CD4-positive, alpha-beta T cell treated with Interleukin-6 for 4 hours (primary cell): ENCODE data around the gene ABCF1.

Experiments
- DNase-seq: peaks from one replicate; pipeline ENCODE4 v3.0.0-alpha.2; 2020; ENCODE audit warnings: mixed read lengths

Gene ABCF1

GRCh38 chr6:30603961-30604360 lies 32.7 kb downstream of the ABCF1 start:
- no peak for DNase-seq

GRCh38 chr6:30610065-30610464 lies 38.8 kb downstream of the ABCF1 start:
- DNase-seq = no peak

GRCh38 chr6:30611150-30611855 lies 40.1 kb downstream of the ABCF1 start:
- no peak for DNase-seq

- no peak for DNase-seq
Measured at GRCh38 chr6:30611856-30612194, 40.6 kb downstream of the ABCF1 start.

DNA sequence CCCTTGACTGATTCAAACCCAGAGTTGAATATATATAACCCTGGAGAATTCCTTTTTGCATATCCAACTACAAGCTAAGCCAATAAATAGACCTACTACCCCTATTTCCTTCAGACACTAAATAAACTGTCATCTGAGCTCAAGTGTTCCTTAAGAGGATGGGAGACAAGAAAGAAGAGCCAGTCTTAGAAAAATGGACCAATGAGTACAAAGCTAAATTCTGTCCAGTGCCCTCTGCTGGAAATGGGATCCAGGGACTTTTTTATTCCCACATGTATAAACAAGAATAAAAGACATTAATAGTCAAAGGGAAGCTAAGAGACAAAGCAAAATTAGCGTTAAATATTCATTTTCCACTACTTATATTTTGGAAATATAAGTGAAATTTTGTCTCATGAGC lies 41.0 kb downstream of the ABCF1 start:
- DNase-seq = no peak

DNA sequence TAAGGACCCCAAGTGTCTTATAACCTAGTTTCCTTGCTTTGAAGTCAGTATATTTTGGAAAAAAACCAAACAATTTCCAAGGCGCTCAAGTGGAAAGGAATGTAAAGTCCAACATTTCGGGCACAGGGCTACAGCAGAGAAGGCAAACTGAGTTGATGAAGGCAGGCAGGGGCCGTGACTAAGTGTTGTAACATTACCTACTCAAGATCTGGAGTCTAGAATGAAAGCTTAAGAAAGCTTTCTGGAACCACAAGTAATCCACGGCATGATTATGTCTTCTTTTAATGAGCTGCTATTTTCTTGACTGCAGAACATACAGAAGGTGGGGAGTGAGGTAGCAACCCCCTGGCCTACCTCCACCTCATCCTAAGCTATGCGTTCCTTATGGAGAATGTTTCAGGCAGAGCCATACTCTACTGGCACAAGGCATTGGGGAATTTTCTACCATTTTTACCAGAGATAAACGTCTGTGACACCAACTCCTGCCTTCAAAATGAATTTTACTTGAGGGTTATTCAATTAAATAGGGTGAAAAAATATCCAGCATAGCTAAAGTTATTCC lies 41.5 kb downstream of the ABCF1 start:
- DNase-seq = no peak

GRCh38 chr6:30613251-30614043 lies 42.2 kb downstream of the ABCF1 start:
- no peak for DNase-seq

DNA sequence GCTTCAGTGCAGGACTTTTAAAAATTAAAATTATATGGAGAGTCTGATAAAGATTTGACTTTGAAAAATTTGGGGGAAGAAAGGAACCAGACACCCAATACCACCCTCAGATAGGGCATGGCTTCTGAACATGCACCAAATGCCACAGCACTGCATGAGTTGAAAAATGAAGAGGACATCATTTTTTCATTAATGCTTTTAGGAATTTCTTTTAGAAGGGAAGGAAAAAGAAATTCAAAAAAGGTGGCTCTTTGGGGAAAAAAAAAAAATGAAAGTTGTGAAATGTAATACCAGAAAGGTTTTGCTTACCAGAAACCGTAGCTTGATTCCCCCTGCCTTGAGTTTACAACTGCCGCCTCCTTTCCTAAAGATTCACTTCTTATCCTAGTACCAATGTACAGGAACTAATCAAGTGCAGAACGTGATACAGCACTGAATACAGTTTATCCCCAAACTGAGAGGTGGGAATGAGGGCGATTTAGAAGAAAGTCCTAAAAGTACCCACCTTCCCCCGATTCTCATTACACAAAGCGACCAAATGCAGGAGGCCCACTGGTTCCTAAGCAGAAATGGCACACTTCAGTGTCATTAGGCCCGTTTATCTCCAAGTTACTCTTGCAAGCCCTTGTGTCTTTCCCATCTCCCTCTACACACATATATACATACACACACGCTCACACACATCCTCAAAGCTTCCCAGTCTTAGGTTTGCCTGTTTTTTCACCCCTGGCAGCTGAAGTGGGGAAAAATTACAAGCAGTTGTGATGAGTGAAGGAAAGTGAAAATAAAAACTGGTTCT lies 43.0 kb downstream of the ABCF1 start:
- DNase-seq = no peak

GRCh38 chr6:30614843-30615218 lies 43.6 kb downstream of the ABCF1 start:
- peak; percentile 91 for DNase-seq

DNA sequence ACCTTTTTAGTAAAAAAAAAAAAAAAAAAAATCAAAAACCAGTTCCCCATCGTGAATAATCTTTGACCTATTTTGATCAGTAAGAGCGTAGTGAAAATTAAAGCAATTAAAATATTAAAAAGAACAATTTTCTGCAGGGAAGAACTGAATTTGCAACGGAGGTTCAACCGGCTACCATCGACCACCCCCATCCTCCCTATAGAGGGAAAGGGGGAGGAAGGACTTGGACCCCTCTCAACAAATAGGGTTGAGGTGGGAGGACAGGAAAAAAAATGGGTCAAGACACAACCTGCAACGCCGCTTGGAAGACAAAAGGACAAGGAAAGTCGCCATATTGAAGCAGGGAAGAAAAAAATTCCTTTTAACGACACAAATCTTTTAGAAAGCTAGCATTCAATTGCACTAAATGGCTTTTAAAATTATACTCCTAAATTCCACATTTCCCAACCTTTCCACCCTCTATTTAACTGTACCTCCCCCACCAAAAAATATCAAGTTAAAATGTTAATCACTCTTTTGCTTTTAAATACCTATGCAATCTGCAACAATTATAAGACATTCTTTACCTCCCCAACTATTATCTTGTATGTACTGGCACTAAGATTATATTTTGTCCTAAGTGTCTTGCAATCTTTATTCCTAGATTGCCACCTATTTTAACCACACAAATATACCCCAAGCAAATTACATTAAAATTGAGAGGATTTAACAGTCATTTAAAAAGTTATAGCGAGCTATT lies 44.1 kb downstream of the ABCF1 start:
- peak; percentile 47 for DNase-seq

- peak; percentile 40 for DNase-seq
Measured at GRCh38 chr6:30615958-30616810, 44.9 kb downstream of the ABCF1 start.

- peak; percentile 98 for DNase-seq
Measured at GRCh38 chr6:30616811-30617564, 45.7 kb downstream of the ABCF1 start, which contains the start of gene PPP1R10. Gene PPP1R10, minus strand, starts transcription at chr6:30617243. Its CDS starts 7,299 bp downstream, at chr6:30609944.

GRCh38 chr6:30617565-30618269 lies 46.5 kb downstream of the ABCF1 start, which contains the start of gene MRPS18B:
Gene MRPS18B, plus strand, starts transcription at chr6:30617840. Its CDS starts 26 bp downstream, at chr6:30617866.
- DNase-seq = peak; percentile 99

DNA sequence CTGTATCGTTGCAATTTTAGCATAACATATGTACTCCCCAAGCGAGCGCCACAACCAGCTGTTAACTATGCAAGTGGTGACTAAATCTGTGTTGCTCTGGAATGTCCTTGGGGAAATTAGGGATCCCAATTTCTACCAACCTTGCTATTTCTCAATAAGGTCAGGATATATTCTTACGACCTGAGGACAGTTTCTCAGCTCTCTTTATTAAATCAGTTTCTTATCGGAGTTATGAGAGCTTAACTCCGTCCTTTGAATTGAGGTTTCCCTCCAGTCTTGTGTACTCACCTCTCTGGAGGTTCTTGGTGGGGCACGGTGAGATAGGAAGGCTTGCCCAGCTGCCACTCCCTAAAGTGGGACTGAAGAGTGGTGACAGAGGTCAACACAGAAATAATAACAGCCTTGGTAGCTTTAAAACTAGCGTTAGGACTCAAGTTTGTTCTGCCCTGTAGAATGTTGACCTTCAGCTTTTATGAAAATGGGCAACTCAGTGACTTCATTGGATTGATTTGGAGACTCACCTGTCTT lies 47.1 kb downstream of the ABCF1 start:
- DNase-seq = no peak

DNA sequence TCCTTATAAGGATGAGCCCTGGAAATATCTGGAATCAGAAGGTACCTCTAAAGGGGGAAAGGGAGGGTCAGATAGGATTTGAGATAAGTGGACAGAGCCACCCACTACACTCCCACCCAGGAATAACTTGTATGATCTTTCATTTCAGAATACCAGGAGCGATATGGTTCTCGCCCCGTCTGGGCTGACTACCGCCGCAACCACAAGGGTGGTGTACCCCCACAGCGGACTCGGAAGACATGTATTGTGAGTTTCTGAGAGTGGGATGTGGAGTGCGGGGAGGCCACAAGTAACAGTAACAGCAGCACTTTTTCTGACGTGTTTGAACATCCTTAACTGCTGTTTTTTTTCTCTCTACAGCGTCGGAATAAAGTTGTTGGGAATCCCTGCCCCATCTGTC lies 48.3 kb downstream of the ABCF1 start:
- DNase-seq = no peak

GRCh38 chr6:30625511-30625910 lies 54.3 kb downstream of the ABCF1 start:
- DNase-seq = no peak

DNA sequence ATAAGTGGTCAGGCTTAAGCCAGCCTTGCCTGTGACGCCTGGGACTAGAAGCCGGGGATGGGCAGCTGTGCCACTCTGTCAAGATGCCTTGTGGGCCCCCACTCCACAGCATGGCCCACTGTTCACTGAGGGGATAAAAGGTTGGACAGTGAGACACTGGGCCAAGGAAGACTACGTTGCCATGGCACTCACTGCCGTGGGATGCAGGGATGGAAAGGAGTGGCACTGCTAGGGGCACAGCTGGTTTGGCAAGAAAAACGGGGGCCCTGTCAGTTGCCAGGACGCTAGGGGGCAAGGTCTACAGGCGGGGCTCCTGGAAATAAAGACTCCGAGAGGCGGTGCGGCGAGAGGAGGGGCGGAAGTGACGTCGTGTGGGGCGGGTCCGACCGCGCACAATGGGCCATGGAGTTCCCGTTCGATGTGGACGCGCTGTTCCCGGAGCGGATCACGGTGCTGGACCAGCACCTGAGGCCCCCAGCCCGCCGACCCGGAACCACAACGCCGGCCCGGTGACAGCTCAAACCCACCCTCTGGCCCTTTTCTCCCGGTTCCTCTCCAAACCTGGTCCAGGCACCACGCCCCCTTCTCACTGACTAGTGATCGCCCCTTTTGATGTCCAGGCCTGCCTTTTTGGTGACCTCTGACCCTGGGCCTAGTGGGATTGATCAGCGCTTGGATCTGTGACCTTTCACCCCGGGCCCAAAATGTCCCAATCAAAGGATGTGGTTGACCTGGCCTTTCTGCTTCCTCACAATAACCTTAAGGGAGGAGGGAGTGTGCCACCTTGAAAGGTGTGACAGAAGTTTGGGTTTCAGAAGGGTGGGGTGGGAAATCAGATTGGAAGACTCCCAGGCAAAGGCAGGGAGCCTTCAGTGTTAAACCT lies 55.5 kb downstream of the ABCF1 start, which contains the start of gene ATAT1:
TSS of gene ATAT1 (plus strand) at position 391 of the 883 bp plus-strand sequence.
- peak; percentile 91 for DNase-seq

GRCh38 chr6:30635834-30636233 lies 64.6 kb downstream of the ABCF1 start:
- no peak for DNase-seq
